ENCODE data around the gene AKAP9.
"Not testable (repeated sequence)": the region's sequence is repeated elsewhere in the genome, so short reads cannot be mapped to it uniquely, and the experiment has no call there.

AKAP9 gene

GRCh38 chr7:92064438-92065029, 123.9 kb downstream of the AKAP9 start:
- no peak for DNase-seq (ENCODE audit: low spot score)

DNA sequence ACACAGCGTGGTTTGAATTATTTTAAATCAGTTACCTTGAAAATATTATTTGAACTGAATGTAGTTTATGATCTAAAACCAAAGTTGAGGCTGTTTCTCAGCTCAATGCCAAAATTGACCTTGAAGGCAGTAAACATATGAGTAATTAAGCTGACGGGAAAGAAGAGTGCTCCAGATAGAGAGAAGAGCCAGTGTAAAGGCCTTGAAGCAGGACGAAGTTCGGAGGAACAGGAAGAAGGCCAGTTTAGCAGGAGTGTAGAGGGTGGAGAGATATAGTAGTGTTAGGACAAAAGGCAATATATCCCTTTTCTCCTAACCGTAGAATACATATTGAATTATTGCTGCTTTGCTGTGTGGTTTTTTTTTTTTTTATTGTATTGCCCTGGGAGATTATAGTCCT, 130.4 kb downstream of the AKAP9 start:
- no peak for DNase-seq (ENCODE audit: low spot score)

GRCh38 chr7:92072121-92072520, 131.5 kb downstream of the AKAP9 start:
- no peak for DNase-seq (ENCODE audit: low spot score)

GRCh38 chr7:92072708-92073107, 132.0 kb downstream of the AKAP9 start:
- no peak for DNase-seq (ENCODE audit: low spot score)

DNA sequence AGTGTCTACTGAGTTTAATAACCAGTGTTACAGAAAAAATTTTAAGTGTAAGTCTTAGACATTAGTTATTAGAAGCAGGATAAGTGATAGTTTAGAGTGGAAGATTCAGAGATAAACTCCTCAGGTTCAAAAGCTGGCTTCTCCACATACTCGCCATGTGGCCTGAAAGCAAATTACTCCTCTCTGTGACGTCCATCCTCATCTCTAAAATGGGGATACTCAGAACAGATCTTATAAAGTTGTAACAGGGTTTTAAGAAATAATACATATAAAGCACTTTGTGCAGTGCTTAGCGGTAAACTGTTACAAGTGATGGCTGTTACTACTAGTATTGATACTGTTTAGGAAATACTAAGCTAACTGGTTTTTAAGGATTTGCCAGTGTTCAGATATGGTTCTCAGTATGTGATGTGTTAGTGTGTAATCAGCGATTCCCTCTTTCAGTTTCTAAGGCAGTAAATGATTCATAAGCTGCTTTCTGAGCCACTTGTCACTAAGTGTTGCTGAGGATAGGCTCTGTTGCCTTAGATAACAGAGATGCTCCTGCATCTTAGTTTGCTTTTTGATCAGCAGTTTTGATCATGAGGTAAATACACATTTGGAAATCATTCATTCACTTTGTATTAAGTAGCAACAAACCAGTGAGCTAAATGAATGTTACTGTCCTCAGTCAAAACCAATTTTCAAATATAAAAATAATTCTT, 134.9 kb downstream of the AKAP9 start:
- no peak for DNase-seq (ENCODE audit: low spot score)

- DNase-seq (ENCODE audit: low spot score): no peak
These were observed 135.8 kb downstream of the AKAP9 start for GRCh38 chr7:92076509-92076908.

- not testable (repeated sequence) for DNase-seq (ENCODE audit: low spot score)
These were observed 143.3 kb downstream of the AKAP9 start for GRCh38 chr7:92083922-92084321.

DNA sequence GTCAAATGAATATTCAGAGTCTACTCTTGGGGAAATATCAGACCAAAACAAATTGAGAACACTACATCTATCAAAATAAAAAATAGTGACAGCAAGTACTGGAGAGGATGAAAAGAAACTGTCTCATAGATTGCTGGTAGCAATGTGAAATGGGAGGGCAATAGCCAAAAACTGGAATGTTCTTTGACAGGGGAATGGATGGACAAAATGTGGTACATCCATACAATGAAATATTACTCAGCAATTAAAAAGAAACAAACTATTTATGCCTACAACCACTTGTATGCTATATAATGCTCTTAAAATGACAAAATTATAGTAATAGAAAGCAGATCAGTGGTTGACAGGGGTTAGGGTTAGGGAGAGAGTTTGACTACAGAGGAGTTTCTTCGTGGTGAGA, 147.6 kb downstream of the AKAP9 start:
- DNase-seq (ENCODE audit: low spot score): no peak

GRCh38 chr7:92092210-92092609, 151.5 kb downstream of the AKAP9 start:
- DNase-seq (ENCODE audit: low spot score): no peak

- DNase-seq (ENCODE audit: low spot score): no peak
These were observed 154.7 kb downstream of the AKAP9 start for GRCh38 chr7:92095380-92095779.

GRCh38 chr7:92100534-92100933, 159.9 kb downstream of the AKAP9 start:
- DNase-seq (ENCODE audit: low spot score): no peak

GRCh38 chr7:92102862-92103261, 162.2 kb downstream of the AKAP9 start:
- DNase-seq (ENCODE audit: low spot score): not testable (repeated sequence)

- no peak for DNase-seq (ENCODE audit: low spot score)
These were observed 168.2 kb downstream of the AKAP9 start for GRCh38 chr7:92108821-92109220.

DNA sequence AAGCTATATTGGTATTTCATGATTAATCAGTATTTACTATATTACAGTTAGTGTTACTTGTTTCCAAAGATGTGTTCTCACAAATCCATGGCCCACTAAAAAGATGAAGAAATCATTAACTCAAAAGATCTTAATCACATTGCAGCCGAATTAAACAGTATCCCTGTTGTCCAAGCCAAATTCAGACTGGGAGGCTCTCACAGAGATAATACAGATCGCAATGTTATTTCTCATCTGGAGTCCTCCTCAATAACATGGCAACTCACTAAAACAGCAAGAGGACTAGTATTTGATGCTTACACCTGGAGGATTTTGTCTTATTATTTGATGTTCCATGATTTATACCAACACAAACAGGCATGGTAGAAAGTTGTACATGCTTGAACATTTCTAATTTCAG, 170.2 kb downstream of the AKAP9 start:
- no peak for DNase-seq (ENCODE audit: low spot score)

- DNase-seq (ENCODE audit: low spot score): no peak
These were observed 175.2 kb downstream of the AKAP9 start for GRCh38 chr7:92115821-92116220.

GRCh38 chr7:92116949-92117348, 176.3 kb downstream of the AKAP9 start:
- DNase-seq (ENCODE audit: low spot score): no peak

DNA sequence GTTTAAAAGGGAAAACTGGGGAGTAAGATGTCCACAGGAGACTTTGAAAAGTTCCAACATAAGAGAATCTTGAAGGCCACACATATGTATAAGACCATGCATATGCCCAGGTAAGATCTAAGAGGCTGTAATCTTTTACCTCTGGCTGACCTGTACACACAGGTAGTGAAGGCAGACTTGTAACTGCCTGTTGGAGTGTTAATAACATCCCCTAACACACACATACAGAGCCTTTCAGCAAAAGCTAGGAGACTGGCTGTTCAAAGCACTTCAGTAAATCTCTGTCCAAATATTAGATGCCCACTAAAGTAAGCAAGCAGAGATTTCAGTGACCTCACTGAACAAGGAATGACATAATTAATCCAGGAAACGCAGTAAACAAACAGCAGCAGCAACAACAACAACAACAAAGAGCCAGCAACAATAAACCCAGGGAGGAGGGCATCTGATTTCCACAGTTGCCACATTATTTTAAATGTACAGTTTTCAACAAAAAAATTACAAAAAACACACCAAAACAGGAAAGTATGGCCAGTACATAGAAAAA, 178.6 kb downstream of the AKAP9 start:
- no peak for DNase-seq (ENCODE audit: low spot score)

DNA sequence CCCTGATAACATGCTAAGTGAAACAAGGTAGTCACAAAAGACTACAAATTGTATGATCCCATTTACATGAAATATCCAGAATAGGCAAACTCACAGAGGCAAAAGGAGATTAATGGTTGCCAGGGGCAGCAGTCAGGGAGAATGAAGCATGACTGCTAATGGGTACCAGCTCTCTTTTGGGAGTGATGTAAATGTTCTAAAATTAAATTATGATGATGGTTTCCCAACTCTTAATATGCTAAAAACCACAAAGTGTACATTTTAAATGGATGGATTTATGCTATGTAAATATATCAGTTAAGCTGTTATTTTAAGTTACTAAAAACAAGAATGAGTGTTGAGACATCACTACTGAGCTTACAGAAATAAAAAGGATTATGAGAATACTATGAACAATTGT, 181.0 kb downstream of the AKAP9 start:
- no peak for DNase-seq (ENCODE audit: low spot score)

DNA sequence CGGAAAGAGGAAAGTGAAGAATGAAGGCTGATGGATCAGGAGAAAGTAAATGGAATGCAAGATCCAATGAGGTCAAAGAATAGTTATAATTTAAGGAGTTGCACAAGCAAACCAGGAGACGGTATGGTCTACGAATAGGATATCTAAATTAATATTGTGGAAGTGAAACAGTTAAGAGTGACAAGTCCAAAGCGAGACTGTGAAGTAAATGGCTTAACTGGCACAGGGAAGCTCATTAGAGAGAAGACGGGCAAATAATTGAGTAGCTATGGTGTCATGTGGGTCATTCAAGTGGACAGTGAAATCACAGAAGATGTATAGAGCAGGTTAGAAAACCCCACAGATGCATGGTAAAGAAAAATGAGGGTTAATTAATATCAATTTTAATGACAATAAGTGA, 190.4 kb downstream of the AKAP9 start:
- DNase-seq (ENCODE audit: low spot score): no peak

DNA sequence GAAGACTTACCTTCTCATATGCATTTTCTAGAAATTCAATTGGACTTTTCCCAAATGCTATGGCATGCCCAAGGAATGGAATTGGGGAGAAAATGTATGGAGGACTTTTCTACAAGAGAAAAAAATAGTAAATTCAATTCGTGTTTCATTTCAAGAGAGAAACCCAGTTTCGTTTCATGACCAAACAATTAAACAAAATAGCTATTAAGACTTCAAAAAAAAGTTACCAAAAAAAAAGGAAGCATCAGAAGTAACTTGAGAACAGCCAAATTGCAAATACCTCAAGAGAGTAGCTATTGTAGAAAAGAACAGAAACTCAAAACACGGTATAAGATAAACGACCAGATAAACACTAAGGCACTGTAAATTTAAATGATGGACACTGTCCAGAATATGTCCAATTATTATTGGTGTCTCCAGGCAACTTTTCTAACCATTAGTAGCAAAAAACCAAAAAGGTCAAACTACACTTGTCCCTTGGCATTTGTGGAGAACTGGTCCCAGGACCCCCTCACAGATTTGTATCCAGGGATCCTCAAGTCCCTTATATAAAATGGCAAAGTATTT, 191.2 kb downstream of the AKAP9 start:
- DNase-seq (ENCODE audit: low spot score): no peak

GRCh38 chr7:92133133-92133736, 192.6 kb downstream of the AKAP9 start:
- DNase-seq (ENCODE audit: low spot score): no peak

- DNase-seq (ENCODE audit: low spot score): peak; percentile 59
These were observed 193.1 kb downstream of the AKAP9 start for GRCh38 chr7:92133737-92134270.
